ENCODE measurements around the gene ADGRG3. TPM values are rescaled to one million over a fixed set of nuclear protein-coding genes. Genes with fewer than 3 reads are reported as not detected.

Gene ADGRG3
- total and polyA plus RNA-seq, 8 donors = 0.46 to 50.2 (median 1.7) TPM; not detected in 2

GRCh38 chr16:57687363-57687929 lies 19.3 kb downstream of the ADGRG3 start:
- H3K9me3 ChIP-seq = no peaks in the 10 kb centered on the region
- H3K27me3 ChIP-seq = peaks cover 0 to 13% (median 0%) of the 10 kb centered on the region in 3 donors
- TF ChIP-seq POLR2AphosphoS5 (IDR thresholded peaks at IDR 0.05) = no peak
- no peak for TF ChIP-seq POLR2A (IDR thresholded peaks at IDR 0.05)
- no peak for TF ChIP-seq EP300 (IDR thresholded peaks at IDR 0.05)
- no peak for TF ChIP-seq CTCF (IDR thresholded peaks at IDR 0.05)
- 83 to 96% (median 87%) methylated on average over 3 of the region's 3 CpGs for WGBS, 5 donors
- peaks cover 7 to 25% (median 14%) of the 10 kb centered on the region in 4 donors for H3K4me1 ChIP-seq
- intact Hi-C loops (cut with DNase I; ENCODE audit: low total_unique reads) = no loop called here
- no peak for DNase-seq
- no peak overlapping the region for H3K4me3 ChIP-seq
- no peak overlapping the region for H3K27ac ChIP-seq
- H3K36me3 ChIP-seq = no peaks in the 10 kb centered on the region

- Histone ChIP-seq H3K4me1 (peaks cover 7 to 25% (median 14%) of the 10 kb centered on the region in 4 donors), H3K9me3 (no peaks in the 10 kb centered on the region), H3K27ac (peak overlapping the region in 1 of 5 donors; percentile 61), H3K27me3 (peaks cover 0 to 13% (median 0%) of the 10 kb centered on the region in 3 donors), H3K36me3 (no peaks in the 10 kb centered on the region), H3K4me3 (no peak overlapping the region)
- intact Hi-C loops (cut with DNase I; ENCODE audit: low total_unique reads) = no loop called here
- TF ChIP-seq EP300 (IDR thresholded peaks at IDR 0.05) (no peak), CTCF (IDR thresholded peaks at IDR 0.05) (no peak), POLR2AphosphoS5 (IDR thresholded peaks at IDR 0.05) (no peak), POLR2A (IDR thresholded peaks at IDR 0.05) (no peak)
- WGBS, 5 donors = 75 to 92% (median 78%) methylated on average over 3 to 4 of the region's 4 CpGs
- no peak for DNase-seq
Measured at GRCh38 chr16:57688487-57688986, 20.4 kb downstream of the ADGRG3 start.

- H3K9me3 ChIP-seq = no peaks in the 10 kb centered on the region
- H3K27ac ChIP-seq = peak overlapping the region in 2 of 5 donors; percentile 42 to 61
- H3K27me3 ChIP-seq = peaks cover 0 to 13% (median 0%) of the 10 kb centered on the region in 3 donors
- intact Hi-C loops (cut with DNase I; ENCODE audit: low total_unique reads) = no loop called here
- no peak for TF ChIP-seq EP300 (IDR thresholded peaks at IDR 0.05)
- no peak for TF ChIP-seq POLR2AphosphoS5 (IDR thresholded peaks at IDR 0.05)
- no peak for TF ChIP-seq CTCF (IDR thresholded peaks at IDR 0.05)
- TF ChIP-seq POLR2A (IDR thresholded peaks at IDR 0.05) = no peak
- no peak overlapping the region for H3K4me3 ChIP-seq
- WGBS, 5 donors = 22 to 33% (median 27%) methylated on average over 9 to 15 of the region's 15 CpGs
- H3K36me3 ChIP-seq = no peaks in the 10 kb centered on the region
- peaks cover 7 to 25% (median 14%) of the 10 kb centered on the region in 4 donors for H3K4me1 ChIP-seq
- peak in 1 of 2 donors; percentile 70 for DNase-seq
Measured at GRCh38 chr16:57688987-57689761, 21.1 kb downstream of the ADGRG3 start.

GRCh38 chr16:57689762-57690558 lies 21.9 kb downstream of the ADGRG3 start:
- Histone ChIP-seq H3K27ac (peak overlapping the region in 2 of 5 donors; percentile 42 to 61), H3K9me3 (no peaks in the 10 kb centered on the region), H3K27me3 (peaks cover 0 to 13% (median 0%) of the 10 kb centered on the region in 3 donors), H3K4me3 (no peak overlapping the region), H3K4me1 (peaks cover 7 to 30% (median 14%) of the 10 kb centered on the region in 4 donors), H3K36me3 (no peaks in the 10 kb centered on the region)
- intact Hi-C loops (cut with DNase I; ENCODE audit: low total_unique reads) = no loop called here
- WGBS, 5 donors = 29 to 57% (median 47%) methylated on average over 13 of the region's 13 CpGs
- TF ChIP-seq POLR2AphosphoS5 (IDR thresholded peaks at IDR 0.05) = no peak
- TF ChIP-seq EP300 (IDR thresholded peaks at IDR 0.05) = no peak
- TF ChIP-seq POLR2A (IDR thresholded peaks at IDR 0.05) = no peak
- TF ChIP-seq CTCF (IDR thresholded peaks at IDR 0.05) = no peak
- peak in 1 of 2 donors; percentile 78 for DNase-seq

Measured in stomach (tissue), 9 donors.